Bone marrow (tissue), 2 donors: Measurements from ENCODE around the gene FGFBP3.

Source experiments
- DNase-seq, 2 donors: peaks; one replicate each; lab custom pipeline; 2025; lab: John Stamatoyannopoulos, UW

The FGFBP3 gene

GRCh38 chr10:91856637-91857036 is 52.6 kb downstream of the FGFBP3 start:
- no peak for DNase-seq
